IMR-90 (cell line): Measurements from ENCODE around the gene LINGO1. TPM values are rescaled to one million over a fixed set of nuclear protein-coding genes. Genes with fewer than 3 reads are reported as not detected.

Experiments
- ATAC-seq: fragments of 200-7000 bp; cut with Tn5 transposase; 2 replicates; pipeline ENCODE4 v1.9.1; 2020; ENCODE audit warnings: low read depth, mild to moderate bottlenecking, moderate library complexity
- BruUV-seq: library from RNA; stranded (reverse); fragments of 400-500 nt; replicated peaks from 2 replicates; lab custom pipeline; 2021; lab: Mats Ljungman, UMichigan
- CTCF ChIA-PET: fragments of 300-600 bp; formaldehyde crosslinking; extraction: SDS; loops from one replicate; lab custom pipeline; 2021; ENCODE audit warnings: antibody characterized with exemption; lab: Yijun Ruan, JAX
- POLR2A ChIA-PET: fragments of 300-600 bp; sonication (Branson Sonifier 250); formaldehyde crosslinking; loops from one replicate; lab custom pipeline; 2022; ENCODE audit warnings: antibody characterized with exemption; ENCODE audit not compliant: unreplicated experiment; lab: Charles Lee
- DNase-seq: peaks from one replicate; pipeline ENCODE4 v3.0.0; 2013
- H2AFZ ChIP-seq: replicated peaks from 2 replicates; pipeline ENCODE3; 2013; ENCODE audit warnings: low read length, mild to moderate bottlenecking; ENCODE audit not compliant: poor library complexity
- H2AK5ac ChIP-seq: 2 replicates; pipeline ENCODE4 v1.6.1; 2013; ENCODE audit warnings: low read depth, low read length, inconsistent platforms
- H2AK9ac ChIP-seq: replicated peaks from 2 replicates; pipeline ENCODE3; 2013; ENCODE audit warnings: mild to moderate bottlenecking, low read depth, low read length, moderate library complexity; ENCODE audit not compliant: poor library complexity
- H2BK120ac ChIP-seq: 2 replicates; pipeline ENCODE4 v1.6.1; 2013; ENCODE audit warnings: low read depth, low read length, inconsistent platforms
- H2BK15ac ChIP-seq: 3 replicates; pipeline ENCODE4 v1.6.1; 2013; ENCODE audit warnings: low read depth, low read length, inconsistent platforms
- H2BK20ac ChIP-seq: 2 replicates; pipeline ENCODE4 v1.6.1; 2013; ENCODE audit warnings: low read depth, mild to moderate bottlenecking, inconsistent platforms, low read length, moderate library complexity
- H2BK5ac ChIP-seq: 2 replicates; pipeline ENCODE4 v1.6.1; 2013; ENCODE audit warnings: mild to moderate bottlenecking, low read depth, low read length, inconsistent platforms; ENCODE audit not compliant: poor library complexity, severe bottlenecking
- H3K14ac ChIP-seq: replicated peaks from 2 replicates; pipeline ENCODE4 v1.6.1; 2013; ENCODE audit warnings: low read depth, low read length, inconsistent platforms
- H3K18ac ChIP-seq: 2 replicates; pipeline ENCODE4 v1.6.1; 2013; ENCODE audit warnings: low read depth, low read length, control low read depth
- H3K23ac ChIP-seq: 2 replicates; pipeline ENCODE4 v1.6.1; 2013; ENCODE audit warnings: low read depth, low read length, inconsistent platforms
- H3K27ac ChIP-seq: 2 replicates; pipeline ENCODE4 v1.5.1; 2013; ENCODE audit warnings: mild to moderate bottlenecking, control low read depth, low read length; ENCODE audit not compliant: insufficient read depth
- H3K27me3 ChIP-seq: 2 replicates; pipeline ENCODE4 v1.6.1; 2013; ENCODE audit warnings: low read length; ENCODE audit not compliant: control insufficient read depth, insufficient read depth
- H3K36me3 ChIP-seq: 2 replicates; pipeline ENCODE4 v1.6.1; 2013; ENCODE audit warnings: low read length, mixed read lengths; ENCODE audit not compliant: control insufficient read depth, insufficient read depth
- H3K4ac ChIP-seq: 2 replicates; pipeline ENCODE4 v1.6.1; 2013; ENCODE audit warnings: low read depth, low read length, inconsistent platforms
- H3K4me1 ChIP-seq: 2 replicates; pipeline ENCODE4 v1.6.1; 2013; ENCODE audit warnings: low read length, mixed read lengths; ENCODE audit not compliant: control insufficient read depth, insufficient read depth
- H3K4me2 ChIP-seq: 2 replicates; pipeline ENCODE4 v1.6.1; 2013; ENCODE audit warnings: low read depth, mild to moderate bottlenecking, control low read depth, low read length, moderate library complexity
- H3K4me3 ChIP-seq: 2 replicates; pipeline ENCODE4 v1.5.1; 2013; ENCODE audit warnings: low read depth, mild to moderate bottlenecking, control low read depth, low read length, moderate library complexity; ENCODE audit not compliant: insufficient read depth
- H3K56ac ChIP-seq: 2 replicates; pipeline ENCODE4 v1.6.1; 2013; ENCODE audit warnings: low read length, inconsistent platforms; ENCODE audit not compliant: insufficient read depth; ENCODE audit errors: extremely low read depth
- H3K79me1 ChIP-seq, 2 experiments: 2 replicates each; pipeline ENCODE4 v1.6.1; 2013; ENCODE audit warnings: low read length in 2 of 2, inconsistent platforms in 1 of 2, low read depth in 1 of 2
- H3K9ac ChIP-seq: 2 replicates; pipeline ENCODE4 v1.6.1; 2013; ENCODE audit warnings: low read depth, low read length, control low read depth
- H3K9me1 ChIP-seq: 2 replicates; pipeline ENCODE4 v1.6.1; 2013; ENCODE audit warnings: low read length, inconsistent platforms; ENCODE audit not compliant: insufficient read depth
- H3K9me3 ChIP-seq: 2 replicates; pipeline ENCODE4 v1.6.1; 2013; ENCODE audit warnings: low read length; ENCODE audit not compliant: control insufficient read depth, insufficient read depth
- H4K20me1 ChIP-seq: 2 replicates; pipeline ENCODE4 v1.6.1; 2013; ENCODE audit warnings: low read length, inconsistent platforms; ENCODE audit not compliant: insufficient read depth
- H4K5ac ChIP-seq: 2 replicates; pipeline ENCODE4 v1.6.1; 2013; ENCODE audit warnings: mild to moderate bottlenecking, low read depth, low read length, control low read depth
- H4K8ac ChIP-seq, 2 experiments: 2 replicates each; pipeline ENCODE4 v1.6.1; 2013; ENCODE audit warnings: low read depth in 2 of 2, low read length in 2 of 2, control low read depth in 1 of 2, inconsistent platforms in 1 of 2
- H4K91ac ChIP-seq: 2 replicates; pipeline ENCODE4 v1.6.1; 2013; ENCODE audit warnings: low read depth, low read length, inconsistent platforms; ENCODE audit not compliant: insufficient read depth
- BHLHE40 ChIP-seq: fragments of 150-350 bp; IDR thresholded peaks from 2 replicates; pipeline ENCODE4 v1.6.1; 2016; ENCODE audit warnings: mild to moderate bottlenecking, low read depth, low read length
- CEBPB ChIP-seq: IDR thresholded peaks from 2 replicates; pipeline ENCODE4 v1.6.1; 2012; ENCODE audit warnings: low read depth, low read length, improper control_type of control experiment
- FOS ChIP-seq: fragments of 150-350 bp; IDR thresholded peaks from 2 replicates; pipeline ENCODE4 v1.6.1; 2016; ENCODE audit warnings: low read depth, low read length
- MAFK ChIP-seq: IDR thresholded peaks from 2 replicates; pipeline ENCODE4 v1.6.1; 2012; ENCODE audit warnings: low read depth, low read length, improper control_type of control experiment
- MAZ ChIP-seq: IDR thresholded peaks from 2 replicates; pipeline ENCODE4 v1.6.1; 2012; ENCODE audit warnings: low read depth, mild to moderate bottlenecking, low read length, improper control_type of control experiment, moderate library complexity, borderline replicate concordance
- MXI1 ChIP-seq: IDR thresholded peaks from 2 replicates; pipeline ENCODE4 v1.6.1; 2012; ENCODE audit warnings: low read depth, mild to moderate bottlenecking, low read length, moderate library complexity, borderline replicate concordance
- NFE2L2 ChIP-seq: fragments of 150-350 bp; IDR thresholded peaks from 2 replicates; pipeline ENCODE4 v1.6.1; 2016; ENCODE audit warnings: low read depth, mild to moderate bottlenecking, low read length
- POLR2A ChIP-seq: IDR thresholded peaks from 2 replicates; pipeline ENCODE4 v1.6.1; 2012; ENCODE audit warnings: mild to moderate bottlenecking, low read depth, low read length
- RCOR1 ChIP-seq: IDR thresholded peaks from 2 replicates; pipeline ENCODE4 v1.6.1; 2012; ENCODE audit warnings: mild to moderate bottlenecking, low read length, improper control_type of control experiment; ENCODE audit not compliant: insufficient replicate concordance
- RFX5 ChIP-seq: IDR thresholded peaks from 2 replicates; pipeline ENCODE4 v1.8.0; 2012; ENCODE audit warnings: low read depth, mild to moderate bottlenecking, low read length, moderate library complexity
- SMC3 ChIP-seq: fragments of 150-350 bp; IDR thresholded peaks from 2 replicates; pipeline ENCODE4 v1.6.1; 2016; ENCODE audit warnings: low read depth, mild to moderate bottlenecking, antibody characterized with exemption, low read length, moderate library complexity
- WGBS, 2 experiments: methylation state at CpG; one replicate each; pipeline versions ENCODE4 v1.1.5 to v1.1.7; 2013; ENCODE audit warnings: missing lambda C conversion rate in 2 of 2; ENCODE audit not compliant: insufficient read length in 1 of 2; ENCODE audit errors: extremely low coverage in 2 of 2; 5-methylcytosine and 5-hydroxymethylcytosine counted together
- dilution Hi-C: fragments of 300-500 bp; cut with HindIII; formaldehyde crosslinking; loops from one replicate; pipeline ENCODE4 v1.14.3; 2018; ENCODE audit warnings: low sequenced_read_pairs; ENCODE audit not compliant: unreplicated experiment
- in situ Hi-C: fragments of 300-500 bp; cut with MboI; formaldehyde crosslinking; loops from 3 replicates; pipeline ENCODE4 v1.14.3; 2019; ENCODE audit warnings: low sequenced_read_pairs, inconsistent platforms, mixed read lengths
- intact Hi-C: fragments of 100-400 bp; cut with micrococcal nuclease; formaldehyde crosslinking; loops from 2 replicates; pipeline ENCODE4 v1.10.0; 2022
- polyA plus RNA-seq, 3 experiments: library from polyadenylated mRNA; depleted of rRNA; stranded (reverse); fragments of >200 nt; gene quantifications; 2 replicates each; pipeline ENCODE4 v1.2.3, GENCODE V29; 2012; ENCODE audit warnings: low replicate concordance in 1 of 3
- total RNA-seq: library from RNA; depleted of rRNA; stranded (reverse); fragments of >200 nt; gene quantifications from 2 replicates; pipeline ENCODE4 v1.2.3, GENCODE V29; 2012
- TF ChIP-seq, protein P1 (sequence below): conservative IDR thresholded peaks from 2 replicates; pipeline ENCODE4 v1.5.1; 2012; ENCODE audit warnings: mild to moderate bottlenecking, low read depth, low read length, improper control_type of control experiment
- TF ChIP-seq, protein P2 (sequence below): fragments of 150-350 bp; IDR thresholded peaks from 2 replicates; pipeline ENCODE4 v1.6.1; 2016; ENCODE audit warnings: low read depth, mild to moderate bottlenecking, low read length, moderate library complexity, borderline replicate concordance

Gene LINGO1
- total and polyA plus RNA-seq, 2 of the 4 experiments (the other 2 are of a cell fraction) = 0.05 TPM; not detected in 1

DNA sequence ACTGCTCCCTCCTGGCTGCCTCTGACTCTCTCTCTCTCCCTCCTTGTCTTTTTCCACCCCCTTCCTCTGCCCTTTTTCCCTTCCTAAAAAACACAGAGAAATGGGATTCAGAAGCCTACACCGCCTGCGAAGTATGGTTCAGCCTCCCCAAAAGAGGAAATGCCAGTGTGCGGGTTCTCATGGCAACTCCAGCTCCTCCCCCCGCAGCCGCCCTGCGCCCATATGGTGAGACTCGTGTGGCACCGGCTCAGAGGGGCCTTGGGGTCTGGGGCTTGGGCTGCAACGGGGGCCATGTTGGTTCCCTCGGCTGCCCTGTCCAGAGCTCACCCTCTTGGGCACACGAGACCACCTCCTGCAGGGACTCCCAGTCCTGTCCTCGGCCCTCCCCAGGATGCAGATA lies 23.6 kb upstream of the LINGO1 start:
- Histone ChIP-seq H3K14ac (no peak overlapping the region), H2AK9ac (no peak overlapping the region), H2BK120ac (no peak overlapping the region), H2AK5ac (no peak overlapping the region), H3K27ac (no peak overlapping the region), H3K23ac (no peak overlapping the region), H3K4me1 (no peaks in the 10 kb centered on the region), H3K4me2 (no peak overlapping the region), H3K18ac (no peak overlapping the region), H3K4me3 (no peak overlapping the region), H4K20me1 (no peaks in the 10 kb centered on the region), H4K8ac (no peak overlapping the region), H2BK15ac (no peak overlapping the region), H3K4ac (no peak overlapping the region), H3K27me3 (peaks cover 67% of the 10 kb centered on the region), H2AFZ (no peak overlapping the region), H3K9me1 (no peaks in the 10 kb centered on the region; the same call in 1 of the 2 replicates), H3K79me1 (no peaks in the 10 kb centered on the region), H3K36me3 (no peaks in the 10 kb centered on the region), H3K56ac (no peak overlapping the region), H4K91ac (no peak overlapping the region), H3K9me3 (peaks cover 2% of the 10 kb centered on the region; the same call in 1 of the 2 replicates), H2BK5ac (no peak overlapping the region), H3K9ac (no peak overlapping the region), H2BK20ac (no peak overlapping the region), H4K5ac (no peak overlapping the region)
- intact Hi-C loops = no loop called here
- dilution Hi-C loops = no loop called here
- ATAC-seq (no peak), DNase-seq (no peak)
- in situ Hi-C loops = no loop called here
- 53% methylated on average over 6 of the region's 12 CpGs; no CpG with 5 or more reads in 1 of the 2 experiments for WGBS, 2 experiments
- ChIA-PET CTCF (no interaction called here), POLR2A (no interaction called here)
- no TSS peak for BruUV-seq
- TF ChIP-seq, protein P1, sequence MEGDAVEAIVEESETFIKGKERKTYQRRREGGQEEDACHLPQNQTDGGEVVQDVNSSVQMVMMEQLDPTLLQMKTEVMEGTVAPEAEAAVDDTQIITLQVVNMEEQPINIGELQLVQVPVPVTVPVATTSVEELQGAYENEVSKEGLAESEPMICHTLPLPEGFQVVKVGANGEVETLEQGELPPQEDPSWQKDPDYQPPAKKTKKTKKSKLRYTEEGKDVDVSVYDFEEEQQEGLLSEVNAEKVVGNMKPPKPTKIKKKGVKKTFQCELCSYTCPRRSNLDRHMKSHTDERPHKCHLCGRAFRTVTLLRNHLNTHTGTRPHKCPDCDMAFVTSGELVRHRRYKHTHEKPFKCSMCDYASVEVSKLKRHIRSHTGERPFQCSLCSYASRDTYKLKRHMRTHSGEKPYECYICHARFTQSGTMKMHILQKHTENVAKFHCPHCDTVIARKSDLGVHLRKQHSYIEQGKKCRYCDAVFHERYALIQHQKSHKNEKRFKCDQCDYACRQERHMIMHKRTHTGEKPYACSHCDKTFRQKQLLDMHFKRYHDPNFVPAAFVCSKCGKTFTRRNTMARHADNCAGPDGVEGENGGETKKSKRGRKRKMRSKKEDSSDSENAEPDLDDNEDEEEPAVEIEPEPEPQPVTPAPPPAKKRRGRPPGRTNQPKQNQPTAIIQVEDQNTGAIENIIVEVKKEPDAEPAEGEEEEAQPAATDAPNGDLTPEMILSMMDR = no peak
- TF ChIP-seq RCOR1 = no peak
- no peak for TF ChIP-seq SMC3
- TF ChIP-seq NFE2L2 = no peak
- TF ChIP-seq CEBPB = no peak
- no peak for TF ChIP-seq POLR2A
- TF ChIP-seq MXI1 = no peak
- TF ChIP-seq RFX5 = no peak
- no peak for TF ChIP-seq BHLHE40
- TF ChIP-seq MAZ = no peak
- TF ChIP-seq FOS = no peak
- TF ChIP-seq, protein P2, sequence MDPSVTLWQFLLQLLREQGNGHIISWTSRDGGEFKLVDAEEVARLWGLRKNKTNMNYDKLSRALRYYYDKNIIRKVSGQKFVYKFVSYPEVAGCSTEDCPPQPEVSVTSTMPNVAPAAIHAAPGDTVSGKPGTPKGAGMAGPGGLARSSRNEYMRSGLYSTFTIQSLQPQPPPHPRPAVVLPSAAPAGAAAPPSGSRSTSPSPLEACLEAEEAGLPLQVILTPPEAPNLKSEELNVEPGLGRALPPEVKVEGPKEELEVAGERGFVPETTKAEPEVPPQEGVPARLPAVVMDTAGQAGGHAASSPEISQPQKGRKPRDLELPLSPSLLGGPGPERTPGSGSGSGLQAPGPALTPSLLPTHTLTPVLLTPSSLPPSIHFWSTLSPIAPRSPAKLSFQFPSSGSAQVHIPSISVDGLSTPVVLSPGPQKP = no peak
- TF ChIP-seq MAFK = no peak
